Activated CD8-positive, alpha-beta T cell treated with anti-CD3 and anti-CD28 coated beads for 36 hours (primary cell): ENCODE data around the gene YPEL3. TPM values are rescaled to one million over a fixed set of nuclear protein-coding genes. Genes with fewer than 3 reads are reported as not detected.

ENCODE experiments used
- ATAC-seq: fragments of 200-7000 bp; cut with Tn5 transposase; one replicate; pipeline ENCODE4 v1.10.0; 2021; ENCODE audit warnings: mild to moderate bottlenecking, moderate library complexity
- CTCF ChIA-PET: fragments of 350-600 bp; sonication (Branson Sonifier 250); formaldehyde crosslinking; loops from one replicate; lab custom pipeline; 2021; ENCODE audit warnings: antibody characterized with exemption; lab: Charles Lee
- POLR2A ChIA-PET: fragments of 350-600 bp; sonication (Branson Sonifier 250); formaldehyde crosslinking; loops from one replicate; lab custom pipeline; 2021; ENCODE audit warnings: antibody characterized with exemption; lab: Charles Lee
- DNase-seq: peaks from one replicate; pipeline ENCODE4 v3.0.0-alpha.2; 2020
- H3K27ac Mint-ChIP-seq: one replicate; pipeline ENCODE4 v1.8.0; 2021; ENCODE audit warnings: mild to moderate bottlenecking, mixed read lengths
- H3K27me3 Mint-ChIP-seq: one replicate; pipeline ENCODE4 v1.8.0; 2021; ENCODE audit warnings: mixed read lengths
- H3K36me3 Mint-ChIP-seq: one replicate; pipeline ENCODE4 v1.8.0; 2021; ENCODE audit warnings: low read depth, mixed read lengths
- H3K4me1 Mint-ChIP-seq: one replicate; pipeline ENCODE4 v1.8.0; 2021; ENCODE audit warnings: low read depth, mixed read lengths
- H3K4me3 Mint-ChIP-seq: one replicate; pipeline ENCODE4 v1.8.0; 2021; ENCODE audit warnings: mild to moderate bottlenecking, moderate library complexity, mixed read lengths
- H3K9me3 Mint-ChIP-seq: one replicate; pipeline ENCODE4 v1.8.0; 2021; ENCODE audit warnings: mixed read lengths
- intact Hi-C: fragments of 100-400 bp; cut with micrococcal nuclease; formaldehyde crosslinking; loops from one replicate; pipeline ENCODE4 v1.10.0; 2022
- total RNA-seq, 2 experiments: library from RNA; stranded (reverse); gene quantifications; one replicate each; pipeline ENCODE4 v1.2.3, GENCODE V29; 2021
- TF ChIP-seq, protein P1 (sequence below): fragments of 200-600 bp; IDR thresholded peaks from one replicate; pipeline ENCODE4 v1.8.0; 2022; ENCODE audit warnings: antibody characterized with exemption, mild to moderate bottlenecking

The YPEL3 gene
- total RNA-seq, 2 experiments from 2014 or later: 17.7 to 19.5 TPM

DNA sequence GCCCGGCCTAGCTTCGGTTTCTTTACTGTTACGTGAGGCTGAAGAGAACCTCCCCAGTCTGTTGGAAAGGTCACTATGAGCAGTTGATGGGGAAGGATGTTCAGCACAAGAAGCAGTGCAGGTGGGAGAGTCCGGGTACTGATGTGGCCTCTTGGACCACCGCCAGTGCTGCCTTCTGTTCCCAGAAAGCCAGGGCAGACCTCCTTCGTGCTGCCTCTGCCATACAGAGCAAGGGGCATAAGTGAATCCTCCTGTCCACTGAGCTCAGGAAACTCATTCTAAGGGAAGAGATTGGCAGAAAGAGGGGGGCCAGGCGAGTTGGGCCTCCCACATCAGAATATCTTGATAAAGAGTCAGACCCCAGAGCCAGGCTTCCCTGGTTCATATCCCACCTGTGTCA lies 16.5 kb downstream of the YPEL3 start:
- Mint-ChIP-seq H3K36me3 (peaks cover 58% of the 10 kb centered on the region), H3K27ac (no peak overlapping the region), H3K9me3 (no peaks in the 10 kb centered on the region), H3K4me3 (no peak overlapping the region), H3K4me1 (peaks cover 34% of the 10 kb centered on the region), H3K27me3 (no peaks in the 10 kb centered on the region)
- ChIA-PET POLR2A (interaction anchor here (0.6 to 8.5 kb wide), 5 partner anchors 13 to 285 kb away, joined by 3 to 83 read pairs (median 4); partner anchors contain the start of genes ALDOA, TBX6 and YPEL3), CTCF (interaction anchor here (1.9 to 7.0 kb wide), 2 partner anchors 11 to 12 kb away, joined by 5 to 60 read pairs; partner anchors contain the start of gene TBX6)
- ATAC-seq: no peak
- intact Hi-C loops: no loop called here
- TF ChIP-seq, protein P1, sequence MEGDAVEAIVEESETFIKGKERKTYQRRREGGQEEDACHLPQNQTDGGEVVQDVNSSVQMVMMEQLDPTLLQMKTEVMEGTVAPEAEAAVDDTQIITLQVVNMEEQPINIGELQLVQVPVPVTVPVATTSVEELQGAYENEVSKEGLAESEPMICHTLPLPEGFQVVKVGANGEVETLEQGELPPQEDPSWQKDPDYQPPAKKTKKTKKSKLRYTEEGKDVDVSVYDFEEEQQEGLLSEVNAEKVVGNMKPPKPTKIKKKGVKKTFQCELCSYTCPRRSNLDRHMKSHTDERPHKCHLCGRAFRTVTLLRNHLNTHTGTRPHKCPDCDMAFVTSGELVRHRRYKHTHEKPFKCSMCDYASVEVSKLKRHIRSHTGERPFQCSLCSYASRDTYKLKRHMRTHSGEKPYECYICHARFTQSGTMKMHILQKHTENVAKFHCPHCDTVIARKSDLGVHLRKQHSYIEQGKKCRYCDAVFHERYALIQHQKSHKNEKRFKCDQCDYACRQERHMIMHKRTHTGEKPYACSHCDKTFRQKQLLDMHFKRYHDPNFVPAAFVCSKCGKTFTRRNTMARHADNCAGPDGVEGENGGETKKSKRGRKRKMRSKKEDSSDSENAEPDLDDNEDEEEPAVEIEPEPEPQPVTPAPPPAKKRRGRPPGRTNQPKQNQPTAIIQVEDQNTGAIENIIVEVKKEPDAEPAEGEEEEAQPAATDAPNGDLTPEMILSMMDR: no peak
- no peak for DNase-seq

DNA sequence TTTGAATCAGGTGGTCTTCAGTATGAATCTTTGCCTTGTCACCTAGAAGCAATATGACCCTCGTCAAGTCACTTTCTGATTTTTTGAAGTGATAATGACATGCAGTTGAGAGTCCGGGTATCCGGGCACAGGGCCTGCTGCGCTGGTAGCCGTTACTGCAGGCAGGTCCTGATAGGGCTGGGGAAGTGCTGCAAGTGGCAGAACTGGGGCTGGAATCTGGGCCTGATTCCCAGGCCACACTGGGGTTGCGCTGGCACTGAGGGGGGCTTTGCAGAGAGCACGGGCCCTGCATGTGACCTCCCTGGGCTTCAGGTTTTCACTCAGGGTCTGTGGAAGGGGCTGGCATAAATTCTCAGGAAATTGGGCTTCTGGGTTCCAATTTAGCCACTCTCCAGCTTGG lies 17.3 kb downstream of the YPEL3 start:
- Mint-ChIP-seq H3K9me3 (no peaks in the 10 kb centered on the region), H3K4me1 (peaks cover 34% of the 10 kb centered on the region), H3K36me3 (peaks cover 61% of the 10 kb centered on the region), H3K27me3 (no peaks in the 10 kb centered on the region), H3K27ac (no peak overlapping the region), H3K4me3 (no peak overlapping the region)
- TF ChIP-seq, protein P1: no peak
- intact Hi-C loops: no loop called here
- ATAC-seq: no peak
- ChIA-PET POLR2A (interaction anchor here (7.4 to 8.5 kb wide), 2 partner anchors 13 to 14 kb away, joined by 70 to 83 read pairs; partner anchors contain the start of genes ALDOA, TBX6 and YPEL3), CTCF (interaction anchor here (0.9 to 7.0 kb wide), 4 partner anchors 12 to 47 kb away, joined by 3 to 60 read pairs (median 3); partner anchors contain the start of gene TBX6)
- DNase-seq: no peak

DNA sequence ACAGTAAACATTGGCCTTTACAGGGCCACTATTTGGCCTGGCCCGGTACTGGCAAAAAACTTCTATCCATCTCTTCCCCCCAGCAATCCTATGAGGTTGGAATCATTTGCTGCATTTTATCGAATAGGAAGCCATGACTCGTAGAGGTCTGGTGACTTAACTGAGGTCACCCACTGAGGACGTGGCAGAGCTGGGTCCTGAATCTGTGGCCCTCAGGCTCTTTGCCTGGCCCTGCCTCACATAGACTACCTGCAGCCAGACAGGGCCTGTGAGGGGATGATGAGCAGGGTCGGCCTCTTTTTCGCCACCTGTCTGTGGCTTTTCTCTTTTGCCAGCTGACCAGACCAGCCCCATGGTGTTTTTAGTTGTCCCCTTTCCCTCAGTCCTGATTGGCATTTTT lies 18.4 kb downstream of the YPEL3 start:
- TF ChIP-seq, protein P1: no peak
- Mint-ChIP-seq H3K27me3 (no peaks in the 10 kb centered on the region), H3K36me3 (peaks cover 58% of the 10 kb centered on the region), H3K9me3 (no peaks in the 10 kb centered on the region), H3K4me1 (peaks cover 34% of the 10 kb centered on the region), H3K4me3 (peak overlapping the region; percentile 92), H3K27ac (peak overlapping the region; percentile 85)
- ChIA-PET CTCF (interaction anchor here (0.9 to 7.0 kb wide), 4 partner anchors 13 to 46 kb away, joined by 3 to 60 read pairs (median 3); partner anchors contain the start of gene TBX6), POLR2A (interaction anchor here (0.8 to 8.5 kb wide), 4 partner anchors 8 to 15 kb away, joined by 3 to 83 read pairs (median 36); partner anchors contain the start of genes ALDOA, TBX6 and YPEL3)
- intact Hi-C loops: no loop called here
- ATAC-seq (no peak), DNase-seq (no peak)

DNA sequence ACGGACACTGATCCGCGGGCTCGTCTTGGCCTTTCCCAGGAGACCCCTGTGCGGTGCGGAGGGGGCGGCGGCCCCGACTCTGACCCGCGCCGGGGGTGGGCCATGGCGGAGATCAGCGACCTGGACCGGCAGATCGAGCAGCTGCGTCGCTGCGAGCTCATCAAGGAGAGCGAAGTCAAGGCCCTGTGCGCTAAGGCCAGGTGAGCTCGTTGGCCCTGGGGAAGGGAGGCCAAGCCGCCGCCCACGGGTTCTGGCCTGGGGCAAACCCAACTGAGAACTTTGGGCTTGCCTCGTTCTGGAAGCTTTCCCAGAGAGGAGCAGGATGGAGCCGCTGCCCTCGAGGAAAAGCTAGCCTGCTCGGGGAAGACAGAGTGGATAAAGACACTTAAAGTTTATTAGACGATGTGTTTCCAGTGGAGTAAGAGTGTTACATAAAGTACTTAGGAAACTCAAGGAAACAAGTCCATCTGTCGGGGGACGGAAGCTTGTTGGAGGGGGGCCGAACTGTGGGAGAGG lies 19.7 kb downstream of the YPEL3 start:
- H3K9me3 Mint-ChIP-seq: no peaks in the 10 kb centered on the region
- peak overlapping the region; percentile 85 for H3K27ac Mint-ChIP-seq
- POLR2A ChIA-PET: interaction anchor here (0.6 to 8.5 kb wide), 8 partner anchors 10 to 352 kb away, joined by 3 to 83 read pairs (median 4); partner anchors contain the start of genes ALDOA, CORO1A, TBX6 and YPEL3
- peaks cover 35% of the 10 kb centered on the region for H3K4me1 Mint-ChIP-seq
- H3K4me3 Mint-ChIP-seq: peak overlapping the region; percentile 92
- intact Hi-C loops: no loop called here
- TF ChIP-seq, protein P1: no peak
- H3K27me3 Mint-ChIP-seq: no peaks in the 10 kb centered on the region
- CTCF ChIA-PET: interaction anchor here (1.0 to 7.0 kb wide), 5 partner anchors 9 to 36 kb away, joined by 3 to 60 read pairs (median 4); partner anchors contain the start of gene TBX6
- DNase-seq: no peak
- peak; percentile 9 for ATAC-seq
- peaks cover 59% of the 10 kb centered on the region for H3K36me3 Mint-ChIP-seq
